Mesenchymal stem cell (in vitro differentiated cells and primary cell): Measurements from ENCODE around the gene TMEM92.
A peak's percentile ranks its signal among the peaks of the same experiment; 100 is the strongest.

Experiments used
- DNase-seq: peaks from one replicate; pipeline ENCODE4 v3.0.0-alpha.2; 2013
- H2AFZ ChIP-seq: one replicate; pipeline ENCODE4 v1.6.1; 2013; ENCODE audit warnings: low read depth, mild to moderate bottlenecking, control low read depth, inconsistent platforms, low read length, moderate library complexity
- H2AK5ac ChIP-seq: 2 replicates; pipeline ENCODE4 v1.6.1; 2013; ENCODE audit warnings: low read length, moderate library complexity, mild to moderate bottlenecking, inconsistent platforms; ENCODE audit not compliant: severe bottlenecking
- H2BK120ac ChIP-seq: one replicate; pipeline ENCODE4 v1.6.1; 2013; ENCODE audit warnings: low read depth, mild to moderate bottlenecking, inconsistent platforms, low read length, moderate library complexity
- H2BK12ac ChIP-seq, 2 experiments: one replicate each; pipeline ENCODE4 v1.6.1; 2013; ENCODE audit warnings: inconsistent platforms in 2 of 2, low read length in 2 of 2, mild to moderate bottlenecking in 2 of 2, moderate library complexity in 2 of 2, control low read depth in 1 of 2
- H2BK15ac ChIP-seq: one replicate; pipeline ENCODE4 v1.6.1; 2013; ENCODE audit warnings: mild to moderate bottlenecking, low read depth, inconsistent platforms; ENCODE audit not compliant: poor library complexity, severe bottlenecking
- H2BK5ac ChIP-seq: 2 replicates; pipeline ENCODE4 v1.6.1; 2013; ENCODE audit warnings: low read depth, mild to moderate bottlenecking, low read length, control low read depth, inconsistent platforms; ENCODE audit not compliant: poor library complexity, severe bottlenecking
- H3K14ac ChIP-seq, 2 experiments: one replicate each; pipeline ENCODE4 v1.6.1; 2013; ENCODE audit warnings: inconsistent platforms in 2 of 2, low read length in 2 of 2, control low read depth in 1 of 2, mild to moderate bottlenecking in 1 of 2, moderate library complexity in 1 of 2
- H3K18ac ChIP-seq, 2 experiments: one replicate each; pipeline ENCODE4 v1.6.1; 2013; ENCODE audit warnings: inconsistent platforms in 2 of 2, low read length in 2 of 2, control low read depth in 1 of 2, low read depth in 1 of 2, mild to moderate bottlenecking in 1 of 2
- H3K23ac ChIP-seq, 2 experiments: one replicate each; pipeline ENCODE4 v1.6.1; 2013; ENCODE audit warnings: inconsistent platforms in 2 of 2, low read length in 2 of 2, mild to moderate bottlenecking in 2 of 2, moderate library complexity in 2 of 2, control low read depth in 1 of 2
- H3K27ac ChIP-seq: 2 replicates; pipeline ENCODE4 v1.5.1; 2013; ENCODE audit warnings: mild to moderate bottlenecking, moderate library complexity, low read length, control low read depth, inconsistent platforms; ENCODE audit not compliant: poor library complexity, severe bottlenecking
- H3K27me3 ChIP-seq, 2 experiments: 2 replicates each; pipeline versions ENCODE4 v1.6.1 to v1.7.0; 2013; ENCODE audit warnings: low read length in 2 of 2, mild to moderate bottlenecking in 2 of 2, moderate library complexity in 2 of 2, control low read depth in 1 of 2, inconsistent platforms in 1 of 2; ENCODE audit not compliant: control insufficient read depth in 1 of 2, insufficient read depth in 1 of 2
- H3K36me3 ChIP-seq, 2 experiments: 2 replicates each; pipeline versions ENCODE4 v1.6.1 to v1.7.0; 2013; ENCODE audit warnings: low read length in 2 of 2, control low read depth in 1 of 2, inconsistent platforms in 1 of 2, low read depth in 1 of 2, mild to moderate bottlenecking in 1 of 2; ENCODE audit not compliant: insufficient read depth in 2 of 2, control insufficient read depth in 1 of 2
- H3K4ac ChIP-seq, 2 experiments: one replicate each; pipeline ENCODE4 v1.6.1; 2013; ENCODE audit warnings: inconsistent platforms in 2 of 2, low read length in 2 of 2, mild to moderate bottlenecking in 2 of 2, moderate library complexity in 2 of 2, control low read depth in 1 of 2, low read depth in 1 of 2
- H3K4me1 ChIP-seq: 2 replicates; pipeline ENCODE4 v1.6.1; 2013; ENCODE audit warnings: low read depth, low read length, control low read depth; ENCODE audit not compliant: control insufficient read depth, insufficient read depth
- H3K4me2 ChIP-seq: 2 replicates; pipeline ENCODE4 v1.6.1; 2013; ENCODE audit warnings: low read length, mild to moderate bottlenecking, inconsistent platforms; ENCODE audit not compliant: poor library complexity, severe bottlenecking
- H3K4me3 ChIP-seq, 2 experiments: 2 replicates each; pipeline versions ENCODE4 v1.5.1 to v1.7.0; 2013; ENCODE audit warnings: low read length in 2 of 2, mild to moderate bottlenecking in 2 of 2, control low read depth in 1 of 2, low read depth in 1 of 2; ENCODE audit not compliant: insufficient read depth in 1 of 2
- H3K79me1 ChIP-seq: replicated peaks from 2 replicates; pipeline ENCODE4 v1.6.1; 2013; ENCODE audit warnings: mild to moderate bottlenecking, control low read depth, low read length, inconsistent platforms; ENCODE audit not compliant: poor library complexity, severe bottlenecking
- H3K9ac ChIP-seq: 2 replicates; pipeline ENCODE4 v1.7.0; 2013; ENCODE audit warnings: mild to moderate bottlenecking, low read length, moderate library complexity
- H3K9me3 ChIP-seq: 2 replicates; pipeline ENCODE4 v1.7.0; 2013; ENCODE audit warnings: mild to moderate bottlenecking, low read length; ENCODE audit not compliant: control insufficient read depth
- H4K8ac ChIP-seq: one replicate; pipeline ENCODE4 v1.6.1; 2013; ENCODE audit warnings: inconsistent platforms, mild to moderate bottlenecking, low read length, moderate library complexity
- H4K91ac ChIP-seq: one replicate; pipeline ENCODE4 v1.6.1; 2013; ENCODE audit warnings: mild to moderate bottlenecking, low read length, inconsistent platforms
- WGBS: methylation state at CpG from one replicate; pipeline ENCODE4 v1.1.7; 2013; ENCODE audit warnings: mixed read lengths; 5-methylcytosine and 5-hydroxymethylcytosine counted together

TMEM92 gene

GRCh38 chr17:50317121-50317520 lies 42.9 kb downstream of the TMEM92 start:
- 95% methylated on average over 2 of the region's 2 CpGs for WGBS
- Histone ChIP-seq H3K27me3 (peaks cover 0 to 26% of the 10 kb centered on the region in 2 experiments), H4K91ac (no peak overlapping the region), H3K14ac (no peak overlapping the region), H4K8ac (no peak overlapping the region), H2BK12ac (no peak overlapping the region), H2BK15ac (no peak overlapping the region), H2AK5ac (peak overlapping the region; percentile 63), H3K18ac (no peak overlapping the region), H3K27ac (no peak overlapping the region), H2BK120ac (no peak overlapping the region), H3K4me1 (peaks cover 16% of the 10 kb centered on the region), H3K4me3 (no peak overlapping the region), H3K4ac (no peak overlapping the region), H3K4me2 (no peak overlapping the region), H3K23ac (no peak overlapping the region), H3K79me1 (no peaks in the 10 kb centered on the region), H2AFZ (no peak overlapping the region), H3K9me3 (no peaks in the 10 kb centered on the region), H2BK5ac (no peak overlapping the region), H3K36me3 (no peaks in the 10 kb centered on the region), H3K9ac (no peak overlapping the region)
- no peak for DNase-seq

- H3K27ac ChIP-seq, result peak overlapping the region; percentile 16
- H4K8ac ChIP-seq, result no peak overlapping the region
- no peak overlapping the region for H3K4ac ChIP-seq
- H2AFZ ChIP-seq, result no peak overlapping the region
- H3K9ac ChIP-seq, result no peak overlapping the region
- H3K4me3 ChIP-seq, result no peak overlapping the region
- no peak overlapping the region for H3K18ac ChIP-seq
- no peak overlapping the region for H2BK120ac ChIP-seq
- H3K23ac ChIP-seq, result no peak overlapping the region
- H2BK5ac ChIP-seq, result no peak overlapping the region
- H3K36me3 ChIP-seq, result no peaks in the 10 kb centered on the region
- peak overlapping the region; percentile 14 for H2AK5ac ChIP-seq
- peaks cover 13% of the 10 kb centered on the region for H3K4me1 ChIP-seq
- no peak overlapping the region for H4K91ac ChIP-seq
- H3K4me2 ChIP-seq, result no peak overlapping the region
- peak; percentile 30 for DNase-seq
- no peak overlapping the region for H3K14ac ChIP-seq
- H2BK15ac ChIP-seq, result no peak overlapping the region
- H3K27me3 ChIP-seq, result peaks cover 0 to 12% of the 10 kb centered on the region in 2 experiments
- H3K79me1 ChIP-seq, result no peaks in the 10 kb centered on the region
- no peaks in the 10 kb centered on the region for H3K9me3 ChIP-seq
- 49% methylated on average over 10 of the region's 10 CpGs for WGBS
- no peak overlapping the region for H2BK12ac ChIP-seq
Observed at GRCh38 chr17:50318501-50319285, 44.4 kb downstream of the TMEM92 start.

- H3K14ac ChIP-seq, result no peak overlapping the region
- H3K4ac ChIP-seq, result no peak overlapping the region
- H3K9me3 ChIP-seq, result no peaks in the 10 kb centered on the region
- H3K4me1 ChIP-seq, result peaks cover 13% of the 10 kb centered on the region
- peak overlapping the region; percentile 68 for H2AK5ac ChIP-seq
- H2BK120ac ChIP-seq, result no peak overlapping the region
- H3K27ac ChIP-seq, result no peak overlapping the region
- H3K4me3 ChIP-seq, result no peak overlapping the region
- no peak overlapping the region for H3K9ac ChIP-seq
- peaks cover 0 to 5% of the 10 kb centered on the region in 2 experiments for H3K27me3 ChIP-seq
- H3K4me2 ChIP-seq, result no peak overlapping the region
- 91% methylated on average over 12 of the region's 12 CpGs for WGBS
- no peak overlapping the region for H2BK12ac ChIP-seq
- H4K91ac ChIP-seq, result no peak overlapping the region
- H3K18ac ChIP-seq, result no peak overlapping the region
- no peaks in the 10 kb centered on the region for H3K79me1 ChIP-seq
- H2BK5ac ChIP-seq, result no peak overlapping the region
- H3K36me3 ChIP-seq, result no peaks in the 10 kb centered on the region
- H2AFZ ChIP-seq, result no peak overlapping the region
- DNase-seq, result no peak
- H4K8ac ChIP-seq, result no peak overlapping the region
- H3K23ac ChIP-seq, result no peak overlapping the region
- no peak overlapping the region for H2BK15ac ChIP-seq
Observed at GRCh38 chr17:50319306-50320004, 45.2 kb downstream of the TMEM92 start.

GRCh38 chr17:50322271-50322670 lies 48.0 kb downstream of the TMEM92 start:
- Histone ChIP-seq H3K18ac (no peak overlapping the region), H3K4me2 (no peak overlapping the region)

More at GRCh38 chr17:50322271-50322670, 48.0 kb downstream of the TMEM92 start:
- H2BK5ac ChIP-seq, result no peak overlapping the region
- no peak overlapping the region for H3K27ac ChIP-seq
- no peak overlapping the region for H2BK15ac ChIP-seq
- DNase-seq, result no peak
- 91% methylated on average over 6 of the region's 7 CpGs for WGBS
- H2AK5ac ChIP-seq, result no peak overlapping the region
- H2BK12ac ChIP-seq, result no peak overlapping the region
- H3K4me1 ChIP-seq, result peaks cover 11% of the 10 kb centered on the region
- H3K9me3 ChIP-seq, result no peaks in the 10 kb centered on the region
- no peak overlapping the region for H4K91ac ChIP-seq
- H4K8ac ChIP-seq, result no peak overlapping the region
- H3K36me3 ChIP-seq, result no peaks in the 10 kb centered on the region
- no peaks in the 10 kb centered on the region for H3K79me1 ChIP-seq
- no peak overlapping the region for H3K14ac ChIP-seq
- H3K23ac ChIP-seq, result no peak overlapping the region
- H3K27me3 ChIP-seq, result peaks cover 0 to under 1% of the 10 kb centered on the region in 2 experiments
- no peak overlapping the region for H2BK120ac ChIP-seq
- H3K4ac ChIP-seq, result no peak overlapping the region
- no peak overlapping the region for H2AFZ ChIP-seq
- H3K4me3 ChIP-seq, result no peak overlapping the region
- H3K9ac ChIP-seq, result no peak overlapping the region
